ENCODE results near the gene GOLIM4.

GOLIM4 gene

GRCh38 chr3:167991213-167991612 is 104.5 kb downstream of the GOLIM4 start (continued):
- TF ChIP-seq ZNF565 (CRISPR knock-in tag; conservative IDR thresholded peaks at IDR 0.05; ENCODE audit: low read depth) (no peak), ZFP30 (CRISPR knock-in tag; IDR thresholded peaks at IDR 0.05) (no peak), TSHZ2 (CRISPR knock-in tag; IDR thresholded peaks at IDR 0.05) (no peak), PATZ1 (CRISPR knock-in tag; IDR thresholded peaks at IDR 0.05; ENCODE audit: borderline replicate concordance) (no peak), GLIS3 (CRISPR knock-in tag; IDR thresholded peaks at IDR 0.05) (no peak)

GRCh38 chr3:167989999-167990398 is 105.7 kb downstream of the GOLIM4 start:
- TF ChIP-seq CSDC2 (CRISPR knock-in tag; IDR thresholded peaks at IDR 0.05), result no peak
- TF ChIP-seq BACH2 (CRISPR knock-in tag; IDR thresholded peaks at IDR 0.05; ENCODE audit: borderline replicate concordance), result no peak
- no peak for TF ChIP-seq OSR1 (CRISPR knock-in tag; IDR thresholded peaks at IDR 0.05)
- no peak for TF ChIP-seq SNAI2 (CRISPR knock-in tag; IDR thresholded peaks at IDR 0.05)
- TF ChIP-seq POU6F1 (CRISPR knock-in tag; IDR thresholded peaks at IDR 0.05; ENCODE audit: borderline replicate concordance, low read depth), result no peak
- TF ChIP-seq PATZ1 (CRISPR knock-in tag; IDR thresholded peaks at IDR 0.05; ENCODE audit: borderline replicate concordance), result no peak
- no peak for ATAC-seq

- no peak for ATAC-seq
- TF ChIP-seq SNAI2 (CRISPR knock-in tag; IDR thresholded peaks at IDR 0.05), result no peak
- no peak for TF ChIP-seq CSDC2 (CRISPR knock-in tag; IDR thresholded peaks at IDR 0.05)
- TF ChIP-seq ZFP3 (CRISPR knock-in tag; IDR thresholded peaks at IDR 0.05), result no peak
- TF ChIP-seq CSRNP3 (CRISPR knock-in tag; IDR thresholded peaks at IDR 0.05), result no peak
- no peak for TF ChIP-seq ZNF70 (CRISPR knock-in tag; IDR thresholded peaks at IDR 0.05)
- no peak for TF ChIP-seq OSR1 (CRISPR knock-in tag; IDR thresholded peaks at IDR 0.05)
- no peak for TF ChIP-seq TSHZ2 (CRISPR knock-in tag; IDR thresholded peaks at IDR 0.05)
- TF ChIP-seq RARB (CRISPR knock-in tag; IDR thresholded peaks at IDR 0.05), result no peak
- no peak for TF ChIP-seq TOX (CRISPR knock-in tag; IDR thresholded peaks at IDR 0.05; ENCODE audit: borderline replicate concordance)
- no peak for TF ChIP-seq ISL1 (CRISPR knock-in tag; IDR thresholded peaks at IDR 0.05)
- no peak for TF ChIP-seq POU6F1 (CRISPR knock-in tag; IDR thresholded peaks at IDR 0.05; ENCODE audit: borderline replicate concordance, low read depth)
- no peak for TF ChIP-seq ZC3H10 (CRISPR knock-in tag; IDR thresholded peaks at IDR 0.05)
- TF ChIP-seq CREB5 (CRISPR knock-in tag; IDR thresholded peaks at IDR 0.05; ENCODE audit: low read depth), result no peak
- no peak for TF ChIP-seq ESRRG (CRISPR knock-in tag; IDR thresholded peaks at IDR 0.05)
- TF ChIP-seq ZFP30 (CRISPR knock-in tag; IDR thresholded peaks at IDR 0.05), result no peak
These were observed 106.7 kb downstream of the GOLIM4 start for GRCh38 chr3:167989066-167989465.

Data from SK-N-SH treated with all-trans-retinoic acid at 6 μM for 48 hours (cell line).